Peyer's patch (tissue), 4 donors: Measurements from ENCODE around the gene CENPO. TPM values are rescaled to one million over a fixed set of nuclear protein-coding genes. Genes with fewer than 3 reads are reported as not detected.
A peak's percentile ranks its signal among the peaks of the same experiment; 100 is the strongest.

Source experiments
- DNase-seq, 3 donors: peaks; one replicate each; pipeline ENCODE4 v3.0.0-alpha.2; 2017 to 2019
- H3K27ac ChIP-seq, 4 donors: fragments of 200-600 bp; sonication (generic); one replicate each; pipeline ENCODE4 v1.5.1; 2016 to 2019
- H3K27me3 ChIP-seq, 2 donors: fragments of 200-600 bp; sonication (generic); one replicate each; pipeline ENCODE4 v1.5.1; 2019
- H3K36me3 ChIP-seq, 3 donors: fragments of 200-600 bp; sonication (generic); one replicate each; pipeline ENCODE4 v1.5.1; 2016 to 2019
- H3K4me1 ChIP-seq, 4 donors: fragments of 200-600 bp; sonication (generic); one replicate each; pipeline ENCODE4 v1.5.1; 2016 to 2019
- H3K4me3 ChIP-seq, 4 donors: fragments of 200-600 bp; sonication (generic); 1 replicate in 3 of 4; 2 replicates in 1 of 4; pipeline ENCODE4 v1.5.1; 2016 to 2019; ENCODE audit warnings: mild to moderate bottlenecking in 1 of 4
- H3K9me3 ChIP-seq, 4 donors: fragments of 200-600 bp; sonication (generic); one replicate each; pipeline ENCODE4 v1.5.1; 2016 to 2019; ENCODE audit warnings: mild to moderate bottlenecking in 1 of 4
- CTCF ChIP-seq, 6 experiments: fragments of 450-650 bp in 4 of 6; fragments of 200-600 bp in 2 of 6; sonication (generic) in 1 of 6; IDR thresholded peaks; one replicate each; pipeline ENCODE4 v1.5.1; 2017 to 2019; ENCODE audit warnings: antibody characterized with exemption in 6 of 6, mild to moderate bottlenecking in 3 of 6, moderate library complexity in 1 of 6
- POLR2A ChIP-seq, 2 donors: fragments of 450-650 bp; IDR thresholded peaks; one replicate each; pipeline ENCODE4 v1.5.1; 2017; ENCODE audit warnings: antibody characterized with exemption in 2 of 2, mild to moderate bottlenecking in 2 of 2, moderate library complexity in 2 of 2
- total RNA-seq, 4 donors: library from RNA; depleted of rRNA; stranded (reverse); fragments of >200 nt; gene quantifications; one replicate each; pipeline ENCODE4 v1.1.0, GENCODE V29; 2016

CENPO gene
- total RNA-seq, 4 donors from 2014 or later = 8.5 to 10.7 (median 10.0) TPM

- H3K9me3 ChIP-seq = no peaks in the 10 kb centered on the region
- no peaks in the 10 kb centered on the region for H3K4me1 ChIP-seq
- no peaks in the 10 kb centered on the region for H3K27me3 ChIP-seq
- TF ChIP-seq CTCF (IDR thresholded peaks at IDR 0.05) (no peak), POLR2A (IDR thresholded peaks at IDR 0.05) (no peak)
- H3K4me3 ChIP-seq = no peak overlapping the region
- peak in 1 of 3 donors; percentile 32 for DNase-seq
- H3K27ac ChIP-seq = no peak overlapping the region
- peaks cover 0 to 35% (median 0%) of the 10 kb centered on the region in 3 donors for H3K36me3 ChIP-seq
These were observed 48.0 kb downstream of the CENPO start for GRCh38 chr2:24840962-24841945.

GRCh38 chr2:24842081-24843050 lies 49.1 kb downstream of the CENPO start:
- DNase-seq = peak in 1 of 3 donors; percentile 29
- H3K27ac ChIP-seq = no peak overlapping the region
- peaks cover 0 to 24% (median 0%) of the 10 kb centered on the region in 3 donors for H3K36me3 ChIP-seq
- H3K27me3 ChIP-seq = no peaks in the 10 kb centered on the region
- H3K9me3 ChIP-seq = no peaks in the 10 kb centered on the region
- TF ChIP-seq POLR2A (IDR thresholded peaks at IDR 0.05) (no peak), CTCF (IDR thresholded peaks at IDR 0.05) (no peak)
- H3K4me1 ChIP-seq = no peaks in the 10 kb centered on the region
- no peak overlapping the region for H3K4me3 ChIP-seq

GRCh38 chr2:24843330-24843860 lies 50.2 kb downstream of the CENPO start:
- no peaks in the 10 kb centered on the region for H3K27me3 ChIP-seq
- H3K4me3 ChIP-seq = no peak overlapping the region
- TF ChIP-seq POLR2A (IDR thresholded peaks at IDR 0.05) = no peak
- no peaks in the 10 kb centered on the region for H3K9me3 ChIP-seq
- no peak for DNase-seq
- peaks cover 0 to 20% (median 0%) of the 10 kb centered on the region in 3 donors for H3K36me3 ChIP-seq
- no peak overlapping the region for H3K27ac ChIP-seq
- no peaks in the 10 kb centered on the region for H3K4me1 ChIP-seq

GRCh38 chr2:24844023-24844685 lies 50.9 kb downstream of the CENPO start:
- Histone ChIP-seq H3K36me3 (peaks cover 0 to 20% (median 0%) of the 10 kb centered on the region in 3 donors), H3K4me1 (no peaks in the 10 kb centered on the region), H3K9me3 (no peaks in the 10 kb centered on the region), H3K27me3 (no peaks in the 10 kb centered on the region), H3K4me3 (no peak overlapping the region), H3K27ac (no peak overlapping the region)
- TF ChIP-seq CTCF (IDR thresholded peaks at IDR 0.05) (no peak), POLR2A (IDR thresholded peaks at IDR 0.05) (no peak)
- peak in 1 of 3 donors; percentile 35 for DNase-seq

GRCh38 chr2:24845691-24846090 lies 52.5 kb downstream of the CENPO start:
- no peaks in the 10 kb centered on the region for H3K9me3 ChIP-seq

More at GRCh38 chr2:24845691-24846090, 52.5 kb downstream of the CENPO start:
- no peak for TF ChIP-seq POLR2A (IDR thresholded peaks at IDR 0.05)
- no peak for TF ChIP-seq CTCF (IDR thresholded peaks at IDR 0.05)
- peaks cover 0 to 13% (median 0%) of the 10 kb centered on the region in 3 donors for H3K36me3 ChIP-seq
- H3K27ac ChIP-seq = no peak overlapping the region
- no peak overlapping the region for H3K4me3 ChIP-seq
- DNase-seq = peak in 1 of 3 donors; percentile 28
- H3K4me1 ChIP-seq = no peaks in the 10 kb centered on the region
- no peaks in the 10 kb centered on the region for H3K27me3 ChIP-seq
